Stimulated activated CD4-positive, alpha-beta T cell treated with anti-CD3 and anti-CD28 coated beads, Interleukin-4, amount 100 ng/mL, for 48 hours (primary cell): ENCODE measurements around the gene NRIP2.

ENCODE experiments used
- DNase-seq, 2 donors: peaks; one replicate each; pipeline ENCODE4 v3.0.0-alpha.2; 2020; ENCODE audit warnings: low read depth in 2 of 2

NRIP2 gene

DNA sequence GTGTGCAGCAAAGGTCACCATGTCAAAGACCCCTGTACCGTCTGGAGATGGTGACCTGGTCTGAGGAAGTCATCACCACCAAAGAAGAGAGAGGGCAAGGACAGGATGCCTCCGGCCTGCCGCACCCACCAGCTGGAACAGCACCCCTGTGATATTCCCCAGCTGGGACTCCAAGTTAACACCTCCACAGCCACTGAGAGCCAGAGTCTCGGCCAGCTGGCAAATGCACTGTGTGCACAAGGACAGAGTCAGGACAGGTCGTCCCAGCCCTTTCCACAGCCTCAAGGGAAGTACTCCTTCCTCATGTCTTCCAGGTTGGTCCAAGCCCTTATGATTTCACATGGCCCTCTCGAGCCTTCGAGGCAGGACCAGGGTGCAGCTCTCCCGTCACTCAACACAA is 59.4 kb downstream of the NRIP2 start:
- no peak for DNase-seq
